ENCODE data around the gene MAPK1. TPM values are rescaled to one million over a fixed set of nuclear protein-coding genes. Genes with fewer than 3 reads are reported as not detected.

MAPK1 gene
- total RNA-seq (2022; extraction: Qiagen RNA extraction; ENCODE audit: low read depth), result 40.8 to 81.2 TPM (median 66.8 TPM) in 5 replicates

DNA sequence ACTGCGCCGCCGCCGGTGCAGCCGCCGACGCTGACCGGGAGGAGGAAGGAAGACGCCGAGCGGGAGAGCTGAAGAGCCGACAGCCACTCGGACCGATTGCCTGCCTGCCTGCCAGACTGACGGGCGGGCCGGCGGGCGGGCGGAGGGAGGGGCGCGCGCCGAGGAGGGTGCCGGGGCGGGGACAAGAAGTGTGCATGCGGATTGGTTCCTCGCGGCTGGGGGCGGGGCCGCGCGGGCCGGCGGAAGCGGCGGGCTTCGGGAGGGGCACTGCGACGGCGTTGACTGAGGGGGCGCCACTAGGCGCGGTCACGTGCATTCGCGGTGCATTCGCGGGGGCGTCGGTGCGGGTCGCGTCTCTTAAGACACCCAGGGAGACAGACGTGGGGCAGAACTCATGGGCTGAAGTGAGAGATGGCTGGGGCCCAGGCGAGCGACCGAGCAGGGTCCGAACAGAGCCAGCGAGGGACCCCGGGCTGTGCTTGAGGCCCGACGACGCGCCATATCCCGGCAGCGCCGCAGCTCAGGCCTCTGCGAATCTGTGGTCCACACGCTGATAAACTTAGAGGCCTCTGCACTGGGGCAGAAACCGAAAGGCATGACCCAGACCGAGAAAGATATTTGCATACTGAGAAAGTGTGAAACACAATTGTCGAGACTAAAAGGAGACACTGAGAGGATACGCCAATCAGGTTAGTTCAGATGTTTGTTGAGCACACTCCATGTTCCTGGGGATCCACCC is at the start of gene MAPK1:
Gene MAPK1, minus strand, starts transcription at position 118 of the 739 bp plus-strand sequence. CDS start 205 bp downstream, outside the sequence.

DNA sequence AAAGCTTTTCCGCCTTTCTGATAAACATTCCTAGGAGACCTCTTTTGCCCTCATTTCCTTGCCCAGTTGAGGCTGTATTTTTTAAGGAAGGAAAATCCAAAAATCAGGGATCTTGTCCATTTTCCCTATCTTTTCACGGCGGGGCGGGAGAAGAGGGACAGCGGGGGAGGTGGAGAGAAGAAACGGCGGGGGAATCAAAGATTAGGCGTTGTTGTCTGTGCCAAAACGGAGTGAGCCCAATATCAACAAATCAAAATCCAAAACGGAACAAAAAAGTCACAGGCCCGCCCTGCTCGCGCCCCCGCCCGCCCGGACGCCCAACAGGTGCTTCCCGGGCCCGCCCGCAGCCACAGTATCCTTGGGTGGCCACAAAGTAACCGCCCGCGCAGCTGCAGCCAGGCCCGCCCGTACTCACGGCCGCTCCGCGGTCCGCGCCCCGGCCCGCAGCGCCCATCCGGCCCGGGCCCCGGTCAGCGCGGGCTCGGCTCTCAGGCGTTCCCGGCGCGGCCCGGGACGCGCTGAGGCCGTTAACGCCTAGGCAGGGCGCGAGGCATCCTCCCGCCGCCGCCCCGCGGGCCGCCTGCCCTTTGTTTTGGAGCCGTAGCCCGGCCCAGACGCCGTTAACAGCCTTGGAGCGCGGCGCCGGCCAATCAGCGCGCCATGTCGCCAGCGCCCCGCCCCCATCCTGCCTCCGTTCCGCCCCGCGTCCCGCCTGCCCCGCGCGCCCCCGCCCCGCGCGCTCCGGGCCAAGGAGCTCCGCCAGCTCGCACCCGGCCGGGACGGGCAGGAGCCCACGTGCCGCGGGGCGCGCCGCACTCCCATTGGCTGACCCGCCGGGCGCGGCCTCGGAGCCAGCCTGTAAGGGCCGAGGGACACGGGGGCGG is 132.0 kb downstream of the MAPK1 start, which contains the start of gene YPEL1:
Gene YPEL1, minus strand, starts transcription at position 595 of the 884 bp plus-strand sequence. CDS start 25,050 bp downstream, outside the sequence.

Other genes with a start within 250 kb of the MAPK1 start
- gene YDJC, start 237.6 kb downstream of the MAPK1 start, total RNA-seq (2022; extraction: Qiagen RNA extraction; ENCODE audit: low read depth), result 39.9 to 56.8 TPM (median 53.7 TPM) in 5 replicates
- gene CCDC116, start 234.9 kb downstream of the MAPK1 start, total RNA-seq (2022; extraction: Qiagen RNA extraction; ENCODE audit: low read depth), result 0.09 TPM in 1 of 5 replicates, not detected in the others
- 39.4 to 56.4 TPM (median 53.2 TPM) in 5 replicates for gene SDF2L1, start 225.3 kb downstream of the MAPK1 start, total RNA-seq (2022; extraction: Qiagen RNA extraction; ENCODE audit: low read depth)
- 17.7 to 21.8 TPM (median 20.6 TPM) in 5 replicates for gene PPIL2, start 201.6 kb downstream of the MAPK1 start, total RNA-seq (2022; extraction: Qiagen RNA extraction; ENCODE audit: low read depth)
- 0.16 to 0.54 TPM (median 0.30 TPM) in 5 replicates for gene YPEL1, start 131.9 kb downstream of the MAPK1 start, total RNA-seq (2022; extraction: Qiagen RNA extraction; ENCODE audit: low read depth)
- gene PPM1F, start 85.2 kb upstream of the MAPK1 start, total RNA-seq (2022; extraction: Qiagen RNA extraction; ENCODE audit: low read depth), result 16.0 to 20.3 TPM (median 18.1 TPM) in 5 replicates
- gene TOP3B, start 115.1 kb upstream of the MAPK1 start, total RNA-seq (2022; extraction: Qiagen RNA extraction; ENCODE audit: low read depth), result 13.0 to 15.5 TPM (median 14.4 TPM) in 5 replicates

Data from A549 treated with GW870086 at 1 μM for 4 hours (cell line).